H1 (cell line): ENCODE results near the gene SLC25A31. TPM values are rescaled to one million over a fixed set of nuclear protein-coding genes. Genes with fewer than 3 reads are reported as not detected.

Experiments used
- YY1 ChIP-seq: IDR thresholded peaks from 2 replicates; pipeline ENCODE4 v1.6.1; 2011; ENCODE audit warnings: low read depth, mild to moderate bottlenecking, low read length
- polyA plus RNA-seq, 7 experiments: library from polyadenylated mRNA; depleted of rRNA in 3 of 7; stranded (reverse) in 5 of 7; unstranded in 2 of 7; fragments of >200 nt in 5 of 7; fragments of 200-250 nt in 2 of 7; gene quantifications; 1 replicate in 5 of 7; 2 replicates in 1 of 7; 4 replicates in 1 of 7; pipeline versions ENCODE4 v1.2.1 to v1.2.3, GENCODE V29; 2011 to 2013; ENCODE audit warnings: missing spikeins in 2 of 7, mixed read lengths in 2 of 7
- total RNA-seq: library from RNA; stranded (reverse); fragmentation: NEBNext Ultra II Directional; extraction: Animal tissue kit (Norgen Biotek cat#: 25700); gene quantifications from 2 replicates; pipeline ENCODE4 v1.2.1, GENCODE V29; 2021
- TF ChIP-seq, protein P1 (sequence below): IDR thresholded peaks from 2 replicates; pipeline ENCODE4 v1.6.1; 2012; ENCODE audit warnings: inconsistent platforms

The SLC25A31 gene
- total and polyA plus RNA-seq, 2 of the 8 experiments (the other 6 are each of a cell fraction or from before 2014, with no cell fraction given), result not detected

- TF ChIP-seq YY1, result no peak
- TF ChIP-seq, protein P1, sequence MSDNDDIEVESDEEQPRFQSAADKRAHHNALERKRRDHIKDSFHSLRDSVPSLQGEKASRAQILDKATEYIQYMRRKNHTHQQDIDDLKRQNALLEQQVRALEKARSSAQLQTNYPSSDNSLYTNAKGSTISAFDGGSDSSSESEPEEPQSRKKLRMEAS, result no peak
Observed at GRCh38 chr4:127708985-127709384, 21.2 kb upstream of the SLC25A31 start (continued).
